IPS DF 4.7 (cell line): Measurements from ENCODE around the gene C1QTNF1.
"Not testable (repeated sequence)": the region's sequence is repeated elsewhere in the genome, so short reads cannot be mapped to it uniquely, and the experiment has no call there.

Source experiments
- DNase-seq: peaks from one replicate; pipeline ENCODE4 v3.0.0-alpha.2; 2013; ENCODE audit warnings: low spot score; ENCODE audit errors: extremely low read depth

Gene C1QTNF1

GRCh38 chr17:79005063-79005861 is 18.7 kb upstream of the C1QTNF1 start:
- no peak for DNase-seq

GRCh38 chr17:79006046-79006445 is 17.9 kb upstream of the C1QTNF1 start:
- no peak for DNase-seq

GRCh38 chr17:79006794-79007503 is 17.0 kb upstream of the C1QTNF1 start:
- no peak for DNase-seq

GRCh38 chr17:79007504-79008381 is 16.2 kb upstream of the C1QTNF1 start:
- DNase-seq, result no peak

GRCh38 chr17:79008666-79009387 is 15.1 kb upstream of the C1QTNF1 start:
- DNase-seq, result no peak

GRCh38 chr17:79009397-79010303 is 14.3 kb upstream of the C1QTNF1 start, which contains the start of gene CANT1:
Gene CANT1, minus strand, starts transcription at chr17:79009764. Its CDS starts 12,142 bp downstream, at chr17:78997622.
- no peak for DNase-seq

- no peak for DNase-seq
Measured at GRCh38 chr17:79010304-79010646, 13.7 kb upstream of the C1QTNF1 start.

GRCh38 chr17:79011451-79012147 is 12.4 kb upstream of the C1QTNF1 start:
- DNase-seq, result no peak

GRCh38 chr17:79012563-79013134 is 11.3 kb upstream of the C1QTNF1 start:
- no peak for DNase-seq

GRCh38 chr17:79014158-79014758 is 9.7 kb upstream of the C1QTNF1 start:
- no peak for DNase-seq

GRCh38 chr17:79017546-79018369 is 6.2 kb upstream of the C1QTNF1 start:
- DNase-seq, result no peak

- no peak for DNase-seq
Measured at GRCh38 chr17:79018370-79018695, 5.6 kb upstream of the C1QTNF1 start.

GRCh38 chr17:79019261-79019631 is 4.7 kb upstream of the C1QTNF1 start:
- no peak for DNase-seq

- DNase-seq, result no peak
Measured at GRCh38 chr17:79019632-79020584, 4.1 kb upstream of the C1QTNF1 start.

- DNase-seq, result no peak
Measured at GRCh38 chr17:79020631-79021301, 3.2 kb upstream of the C1QTNF1 start.

- not testable (repeated sequence) for DNase-seq
Measured at GRCh38 chr17:79021929-79022328, 2.0 kb upstream of the C1QTNF1 start.
